ENCODE data around the gene BANF1.

GRCh38 chr11:65972116-65972515 lies 30.2 kb upstream of the BANF1 start:
- TF ChIP-seq CTCF (IDR thresholded peaks at IDR 0.05) (no peak), POLR2A (IDR thresholded peaks at IDR 0.05) (no peak)
